HepG2 (cell line): ENCODE measurements around the gene SPARC. TPM values are rescaled to one million over a fixed set of nuclear protein-coding genes. Genes with fewer than 3 reads are reported as not detected.

Experiments
- ATAC-seq: fragments of 200-7000 bp; cut with Tn5 transposase; 3 replicates; pipeline ENCODE4 v1.9.1; 2020; ENCODE audit warnings: mild to moderate bottlenecking, moderate library complexity
- BruUV-seq: library from RNA; stranded (reverse); fragments of 400-500 nt; replicated peaks from 2 replicates; lab custom pipeline; 2021; lab: Mats Ljungman, UMichigan
- CTCF ChIA-PET: fragments of 300-600 bp; formaldehyde crosslinking; extraction: SDS; loops from one replicate; lab custom pipeline; 2021; ENCODE audit warnings: low total read pairs, inconsistent platforms, low intra/inter-chr PET ratio; lab: Yijun Ruan, JAX
- POLR2A ChIA-PET: fragments of 350-600 bp; sonication (Branson Sonifier 250); formaldehyde crosslinking; loops from one replicate; lab custom pipeline; 2020; ENCODE audit warnings: antibody characterized with exemption, inconsistent platforms; lab: Yijun Ruan, JAX
- DNase-seq: peaks from one replicate; pipeline ENCODE4 v3.0.0-alpha.2; 2015; ENCODE audit warnings: low spot score
- FAIRE-seq: peaks from 3 replicates; lab custom pipeline; 2011; peaks lifted over from hg19 to GRCh38; lab: Jason Lieb, UNC
- H2AFZ ChIP-seq: one replicate; pipeline ENCODE4 v1.6.1; 2011; ENCODE audit warnings: low read length, inconsistent platforms
- H3K27ac ChIP-seq: fragments of 300-600 bp; 3 replicates; pipeline ENCODE4 v1.8.0; 2011; ENCODE audit warnings: mixed run types, mild to moderate bottlenecking, mixed read lengths, low read length, inconsistent platforms; ENCODE audit not compliant: insufficient read depth; ENCODE audit errors: extremely low read length
- H3K27me3 ChIP-seq, 2 experiments: fragments of 200-600 bp in 1 of 2; 2 replicates in 1 of 2; 3 replicates in 1 of 2; pipeline versions ENCODE4 v1.6.0 to v1.8.0; 2011; ENCODE audit warnings: low read length in 2 of 2, mild to moderate bottlenecking in 2 of 2, moderate library complexity in 2 of 2, inconsistent platforms in 1 of 2; ENCODE audit not compliant: insufficient read depth in 2 of 2, control insufficient read depth in 1 of 2
- H3K36me3 ChIP-seq, 2 experiments: fragments of 200-600 bp in 1 of 2; replicated peaks in 1 of 2; 2 replicates in 1 of 2; 3 replicates in 1 of 2; pipeline versions ENCODE4 v1.5.1 to v1.8.0; 2011; ENCODE audit warnings: low read length in 2 of 2, inconsistent platforms in 1 of 2; ENCODE audit not compliant: insufficient read depth in 2 of 2, control insufficient read depth in 1 of 2
- H3K4me1 ChIP-seq: 2 replicates; pipeline ENCODE4 v1.5.1; 2012; ENCODE audit warnings: low read length, inconsistent platforms; ENCODE audit not compliant: insufficient read depth
- H3K4me2 ChIP-seq: 2 replicates; pipeline ENCODE4 v1.6.0; 2011; ENCODE audit warnings: low read depth, low read length, inconsistent platforms
- H3K4me3 ChIP-seq, 3 experiments: fragments of 200-600 bp in 1 of 3; sonication (generic), shearing (Covaris generic) in 1 of 3; replicated peaks in 1 of 3; 2 replicates each; pipeline ENCODE4 v1.5.1; 2011 to 2016; ENCODE audit warnings: low read length in 3 of 3, inconsistent platforms in 2 of 3, low read depth in 2 of 3, mild to moderate bottlenecking in 2 of 3, control low read depth in 1 of 3, mixed read lengths in 1 of 3; ENCODE audit not compliant: insufficient read depth in 1 of 3
- H3K79me2 ChIP-seq: one replicate; pipeline ENCODE4 v1.6.1; 2011; ENCODE audit warnings: low read length, inconsistent platforms; ENCODE audit not compliant: insufficient read depth
- H3K9ac ChIP-seq: 2 replicates; pipeline ENCODE4 v1.6.0; 2011; ENCODE audit warnings: mild to moderate bottlenecking, low read depth, low read length, inconsistent platforms; ENCODE audit not compliant: insufficient read depth
- H3K9me3 ChIP-seq: 2 replicates; pipeline ENCODE4 v1.5.1; 2012; ENCODE audit warnings: mild to moderate bottlenecking, low read length
- H4K20me1 ChIP-seq: 2 replicates; pipeline ENCODE4 v1.6.0; 2011; ENCODE audit warnings: inconsistent platforms, mild to moderate bottlenecking, low read length, moderate library complexity; ENCODE audit not compliant: insufficient read depth
- AKAP8 ChIP-seq: sonication (generic); formaldehyde crosslinking; IDR thresholded peaks from 2 replicates; pipeline ENCODE4 v1.5.1; 2020; ENCODE audit warnings: mild to moderate bottlenecking, missing genetic modification reagents
- CC2D1A ChIP-seq: sonication (generic); formaldehyde crosslinking; IDR thresholded peaks from 2 replicates; pipeline ENCODE4 v1.8.1; 2023; ENCODE audit warnings: mild to moderate bottlenecking, missing genetic modification reagents
- CEBPB ChIP-seq: IDR thresholded peaks from 2 replicates; pipeline ENCODE4 v1.6.1; 2011; ENCODE audit warnings: low read depth, low read length, improper control_type of control experiment, borderline replicate concordance
- MXD3 ChIP-seq: IDR thresholded peaks from 2 replicates; pipeline ENCODE4 v1.6.1; 2016; ENCODE audit warnings: mild to moderate bottlenecking, missing biosample characterization, missing genetic modification reagents
- NR3C1 ChIP-seq: sonication (generic); formaldehyde crosslinking; IDR thresholded peaks from 2 replicates; pipeline ENCODE4 v1.4.0; 2020; ENCODE audit warnings: missing genetic modification reagents
- RELA ChIP-seq: sonication (generic); formaldehyde crosslinking; IDR thresholded peaks from 2 replicates; pipeline ENCODE4 v1.4.0; 2020; ENCODE audit warnings: missing genetic modification reagents
- SP1 ChIP-seq, 2 experiments: fragments of 450-650 bp in 1 of 2; sonication (generic) in 1 of 2; formaldehyde crosslinking in 1 of 2; IDR thresholded peaks; 2 replicates each; pipeline versions ENCODE4 v1.4.0 to v1.6.1; 2016 to 2020; ENCODE audit warnings: missing genetic modification reagents in 1 of 2
- TCF7 ChIP-seq: sonication (generic); IDR thresholded peaks from 2 replicates; pipeline ENCODE4 v1.6.1; 2016; ENCODE audit warnings: antibody characterized with exemption, low read depth
- TRAFD1 ChIP-seq: sonication (generic); formaldehyde crosslinking; IDR thresholded peaks from 2 replicates; pipeline ENCODE4 v1.5.1; 2020; ENCODE audit warnings: missing genetic modification reagents, mild to moderate bottlenecking, borderline replicate concordance
- ZNF724P ChIP-seq: sonication (generic); formaldehyde crosslinking; IDR thresholded peaks from 2 replicates; pipeline ENCODE4 v1.8.0; 2022; ENCODE audit warnings: missing genetic modification reagents, borderline replicate concordance
- ZZZ3 ChIP-seq: sonication (generic); formaldehyde crosslinking; IDR thresholded peaks from 2 replicates; pipeline ENCODE4 v1.4.0; 2020; ENCODE audit warnings: missing genetic modification reagents, mild to moderate bottlenecking, borderline replicate concordance
- whole genome bisulfite sequencing: methylation state at CpG from one replicate; pipeline ENCODE4 v1.1.6; 2017; ENCODE audit warnings: low lambda C conversion rate; 5-methylcytosine and 5-hydroxymethylcytosine counted together
- in situ Hi-C: cut with HindIII; loops from 2 replicates; pipeline ENCODE4 v1.10.0; 2017; ENCODE audit warnings: low pct_unique_long_range_greater_than_20kb; ENCODE audit not compliant: extremely low pct_ligation_motif_present
- intact Hi-C: fragments of 100-400 bp; cut with micrococcal nuclease; formaldehyde crosslinking; loops from one replicate; pipeline ENCODE4 v1.10.0; 2022; ENCODE audit not compliant: unreplicated experiment
- polyA plus RNA-seq, 8 experiments: library from polyadenylated mRNA; depleted of rRNA in 3 of 8; stranded (reverse) in 7 of 8; unstranded in 1 of 8; fragments of >200 nt; fragmentation: Illumina TruSeq in 4 of 8; extraction: Trizol in 4 of 8; gene quantifications; 2 replicates each; pipeline versions ENCODE4 v1.2.1 to v1.2.3, GENCODE V29; 2011 to 2016; ENCODE audit warnings: low read depth in 4 of 8, missing spikeins in 1 of 8, mixed read lengths in 1 of 8; ENCODE audit not compliant: insufficient read depth in 1 of 8
- total RNA-seq, 5 experiments: library from RNA; depleted of rRNA; stranded (reverse); fragments of >200 nt; fragmentation: Illumina TruSeq; extraction: Trizol; gene quantifications; 2 replicates each; pipeline ENCODE4 v1.2.3, GENCODE V29; 2016; ENCODE audit warnings: low read depth in 1 of 5

The SPARC gene
- total and polyA plus RNA-seq, 2 of the 13 experiments (the other 11 are each of a cell fraction or from before 2014, with no cell fraction given) = 76.7 to 192 TPM

GRCh38 chr5:151670953-151671636 is 15.6 kb downstream of the SPARC start:
- BruUV-seq = no TSS peak
- WGBS = 68% methylated on average over 6 of the region's 6 CpGs
- Histone ChIP-seq H3K4me3 (no peak overlapping the region), H3K4me2 (no peak overlapping the region), H3K27me3 (no peaks in the 10 kb centered on the region), H2AFZ (no peak overlapping the region), H3K27ac (no peak overlapping the region), H3K36me3 (no peaks in the 10 kb centered on the region; a peak in 1 of 5 replicates), H3K9me3 (no peaks in the 10 kb centered on the region), H3K79me2 (no peaks in the 10 kb centered on the region), H4K20me1 (no peaks in the 10 kb centered on the region), H3K9ac (no peak overlapping the region), H3K4me1 (peaks cover 27% of the 10 kb centered on the region)
- FAIRE-seq (no peak), ATAC-seq (no peak), DNase-seq (no peak)
- intact Hi-C loops (no loop called here), in situ Hi-C loops (no loop called here)
- ChIA-PET CTCF (no interaction called here), POLR2A (no interaction called here)
- TF ChIP-seq ZZZ3 (CRISPR knock-in tag) (no peak), AKAP8 (no peak), ZNF724P (CRISPR knock-in tag) (no peak), NR3C1 (CRISPR knock-in tag) (no peak), TCF7 (no peak), TRAFD1 (CRISPR knock-in tag) (no peak), MXD3 (CRISPR knock-in tag) (no peak), SP1 (IDR thresholded peaks at IDR 0.05) (no peak), SP1 (CRISPR knock-in tag; IDR thresholded peaks at IDR 0.05) (no peak), CEBPB (no peak), CC2D1A (CRISPR knock-in tag) (no peak), RELA (no peak)
